Measurements from ENCODE around the gene PCDHGC4.

PCDHGC4 gene

GRCh38 chr5:141532726-141533125, 47.9 kb downstream of the PCDHGC4 start:
- no peak for DNase-seq

GRCh38 chr5:141533897-141534296, 49.1 kb downstream of the PCDHGC4 start:
- DNase-seq = no peak

DNA sequence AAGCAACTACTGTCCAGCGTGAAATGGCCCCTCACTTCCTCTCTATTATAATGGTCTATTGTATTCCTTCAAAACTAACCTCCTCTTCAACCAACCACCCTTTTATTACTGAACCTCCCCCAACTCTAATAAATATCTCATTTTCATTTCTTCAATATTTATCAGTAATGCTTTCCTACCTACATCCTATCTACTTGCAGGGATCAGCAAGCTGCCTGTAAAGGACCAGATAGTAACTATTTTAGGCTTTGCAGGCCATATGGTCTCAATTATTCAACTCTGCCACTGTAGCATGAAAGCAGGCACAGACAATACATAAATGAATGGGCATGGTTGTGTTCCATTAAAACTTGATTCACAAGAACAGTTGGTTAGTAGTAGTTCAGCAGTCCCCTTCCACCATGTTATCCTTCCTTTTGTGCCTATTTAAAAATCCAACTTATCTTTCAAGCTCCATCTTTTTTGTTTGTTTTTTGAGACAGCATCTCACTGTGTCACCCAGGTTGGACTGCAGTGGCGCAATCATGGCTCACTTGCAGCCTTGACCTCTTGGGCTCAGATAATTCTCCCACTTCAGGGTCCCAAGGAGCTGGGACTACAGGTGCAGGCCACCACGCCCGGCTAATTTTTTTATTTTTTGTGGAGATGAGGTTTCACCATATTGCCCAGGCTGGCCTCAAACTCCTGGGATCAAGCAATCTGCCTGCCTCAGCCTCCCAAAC, 49.8 kb downstream of the PCDHGC4 start:
- no peak for DNase-seq

All from kidney glomerular epithelial cell (primary cell).